ENCODE results near the gene IMPACT. TPM values are rescaled to one million over a fixed set of nuclear protein-coding genes. Genes with fewer than 3 reads are reported as not detected.

The IMPACT gene
- total and polyA plus RNA-seq, 2 donors (not counting 1 experiment from before 2014, with no cell fraction given): 5.0 to 11.1 TPM

GRCh38 chr18:24500217-24500616 is 73.7 kb downstream of the IMPACT start:
- ChIA-PET POLR2A (no interaction called here), CTCF (interaction anchor here (1.5 to 4.2 kb wide), 2 partner anchors 11 to 141 kb away, joined by 3 to 27 read pairs; no protein-coding TSS in a partner anchor)
- no peak for TF ChIP-seq CTCF (IDR thresholded peaks at IDR 0.05)
- TF ChIP-seq EZH2 (IDR thresholded peaks at IDR 0.05; ENCODE audit: borderline replicate concordance, insufficient read depth, low read depth, low read length, poor library complexity, severe bottlenecking): no peak
- H3K4me2 ChIP-seq (replicated peaks; ENCODE audit: low read depth, low read length, poor library complexity, severe bottlenecking): no peak overlapping the region
- no peak overlapping the region for H2AFZ ChIP-seq (ENCODE audit: insufficient read depth, low read depth, low read length, poor library complexity, severe bottlenecking)
- H3K9me3 ChIP-seq (ENCODE audit: control extremely low read depth in 1 of 3, control insufficient read depth in 2 of 3, insufficient read depth in 1 of 3, low read length in 2 of 3): no peaks in the 10 kb centered on the region
- H3K27ac ChIP-seq (ENCODE audit: low read length in 2 of 2): no peak overlapping the region
- DNase-seq: no peak
- H3K27me3 Mint-ChIP-seq: peaks cover 3% of the 10 kb centered on the region
- intact Hi-C loops (cut with micrococcal nuclease): no loop called here
- no peaks in the 10 kb centered on the region for H3K4me1 Mint-ChIP-seq
- no peak overlapping the region for H3K9ac ChIP-seq (ENCODE audit: low read length)
- ATAC-seq (ENCODE audit: low read depth): no peak
- H3K27me3 ChIP-seq (replicated peaks in 1 of 4; ENCODE audit: control extremely low read depth in 1 of 4, control insufficient read depth in 3 of 4, insufficient read depth in 4 of 4, low read length in 3 of 4): no peaks in the 10 kb centered on the region
- no peaks in the 10 kb centered on the region for H3K9me3 Mint-ChIP-seq (ENCODE audit: insufficient read depth)
- no peaks in the 10 kb centered on the region for H3K36me3 ChIP-seq (replicated peaks in 1 of 2; ENCODE audit: control extremely low read depth in 1 of 2, control insufficient read depth in 1 of 2, extremely low read depth in 1 of 2, insufficient read depth in 2 of 2, low read length in 1 of 2)
- WGBS (ENCODE audit: insufficient coverage): 61% methylated on average over 2 of the region's 2 CpGs
- no peaks in the 10 kb centered on the region for H4K20me1 ChIP-seq (ENCODE audit: control insufficient read depth, insufficient read depth, low read length, poor library complexity, severe bottlenecking)
- no peak overlapping the region for H3K4me3 Mint-ChIP-seq
- no peak overlapping the region for H3K4me3 ChIP-seq (ENCODE audit: control extremely low read depth in 1 of 5, extremely low read depth in 1 of 5, insufficient read depth in 1 of 5, low read depth in 2 of 5, low read length in 4 of 5)
- H3K4me1 ChIP-seq (ENCODE audit: control insufficient read depth in 2 of 2, insufficient read depth in 2 of 2, low read length in 2 of 2): no peaks in the 10 kb centered on the region
- no peak overlapping the region for H3K27ac Mint-ChIP-seq
- H3K79me2 ChIP-seq (ENCODE audit: control insufficient read depth, insufficient read depth, low read length): no peaks in the 10 kb centered on the region

GRCh38 chr18:24500766-24501165 is 74.3 kb downstream of the IMPACT start:
- Mint-ChIP-seq H3K27ac (no peak overlapping the region), H3K27me3 (peaks cover 3% of the 10 kb centered on the region), H3K4me3 (no peak overlapping the region), H3K4me1 (no peaks in the 10 kb centered on the region), H3K9me3 (ENCODE audit: insufficient read depth) (no peaks in the 10 kb centered on the region)
- ATAC-seq (ENCODE audit: low read depth) (no peak), DNase-seq (no peak)
- no peaks in the 10 kb centered on the region for H3K79me2 ChIP-seq (ENCODE audit: control insufficient read depth, insufficient read depth, low read length)
- no peak overlapping the region for H3K27ac ChIP-seq (ENCODE audit: low read length in 2 of 2)
- no peaks in the 10 kb centered on the region for H3K27me3 ChIP-seq (replicated peaks in 1 of 4; ENCODE audit: control extremely low read depth in 1 of 4, control insufficient read depth in 3 of 4, insufficient read depth in 4 of 4, low read length in 3 of 4)
- no peak overlapping the region for H3K9ac ChIP-seq (ENCODE audit: low read length)
- ChIA-PET CTCF (interaction anchor here (1.5 kb wide), 1 partner anchor 142 kb away, joined by 3 read pairs; no protein-coding TSS in a partner anchor), POLR2A (no interaction called here)
- no peak overlapping the region for H2AFZ ChIP-seq (ENCODE audit: insufficient read depth, low read depth, low read length, poor library complexity, severe bottlenecking)
- H4K20me1 ChIP-seq (ENCODE audit: control insufficient read depth, insufficient read depth, low read length, poor library complexity, severe bottlenecking): no peaks in the 10 kb centered on the region
- H3K4me2 ChIP-seq (replicated peaks; ENCODE audit: low read depth, low read length, poor library complexity, severe bottlenecking): no peak overlapping the region
- intact Hi-C loops (cut with micrococcal nuclease): no loop called here
- H3K9me3 ChIP-seq (ENCODE audit: control extremely low read depth in 1 of 3, control insufficient read depth in 2 of 3, insufficient read depth in 1 of 3, low read length in 2 of 3): no peaks in the 10 kb centered on the region
- WGBS (ENCODE audit: insufficient coverage): 94% methylated on average over 6 of the region's 6 CpGs
- no peak overlapping the region for H3K4me3 ChIP-seq (ENCODE audit: control extremely low read depth in 1 of 5, extremely low read depth in 1 of 5, insufficient read depth in 1 of 5, low read depth in 2 of 5, low read length in 4 of 5)
- no peaks in the 10 kb centered on the region for H3K4me1 ChIP-seq (ENCODE audit: control insufficient read depth in 2 of 2, insufficient read depth in 2 of 2, low read length in 2 of 2)
- no peak for TF ChIP-seq CTCF (IDR thresholded peaks at IDR 0.05)
- TF ChIP-seq EZH2 (IDR thresholded peaks at IDR 0.05; ENCODE audit: borderline replicate concordance, insufficient read depth, low read depth, low read length, poor library complexity, severe bottlenecking): no peak
- H3K36me3 ChIP-seq (replicated peaks in 1 of 2; ENCODE audit: control extremely low read depth in 1 of 2, control insufficient read depth in 1 of 2, extremely low read depth in 1 of 2, insufficient read depth in 2 of 2, low read length in 1 of 2): no peaks in the 10 kb centered on the region
